Activated gamma-delta T cell treated with anti-CD3 and anti-CD28 coated beads, Interleukin-2, amount 50 U/mL, for 16 hours (primary cell): Measurements from ENCODE around the gene FGF21.

Experiments
- DNase-seq: peaks from one replicate; pipeline ENCODE4 v3.0.0-alpha.2; 2020; ENCODE audit warnings: low read depth

The FGF21 gene

DNA sequence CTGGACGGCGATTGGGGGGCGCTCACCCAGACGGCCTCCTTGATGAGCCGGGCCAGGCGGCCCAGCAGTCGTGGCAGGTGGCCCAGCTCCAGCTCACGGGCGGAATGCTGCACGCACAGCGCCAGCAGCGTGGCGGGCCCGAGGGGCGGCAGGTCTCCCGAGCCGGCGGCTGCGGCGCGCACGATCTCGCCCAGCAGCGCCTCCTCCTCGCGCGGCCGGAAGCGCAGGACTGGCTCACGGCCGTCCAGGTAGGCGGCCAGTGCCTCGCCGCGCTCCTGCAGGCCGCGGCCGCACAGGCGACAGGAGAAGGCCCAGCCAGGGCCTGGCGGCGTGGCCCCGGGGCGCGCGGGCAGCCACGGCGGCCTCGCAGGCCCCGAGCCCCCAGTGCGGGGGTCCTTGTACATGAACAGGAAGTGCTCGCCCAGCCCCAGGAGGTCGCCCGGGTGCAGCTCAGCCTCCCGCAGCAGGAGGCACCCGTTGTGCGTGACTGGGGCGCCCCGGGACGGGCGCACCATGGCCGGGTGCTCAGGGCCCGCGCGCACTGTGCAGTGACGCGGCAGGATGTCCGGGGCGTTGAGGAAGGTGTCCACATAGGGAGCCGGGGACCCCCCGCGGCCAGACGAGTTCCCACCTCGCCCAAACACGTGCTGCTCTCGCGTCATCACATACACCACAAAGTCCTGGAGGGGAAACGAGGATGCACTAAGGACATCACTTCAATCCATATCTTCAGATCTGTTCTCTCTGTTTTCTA lies 26.2 kb upstream of the FGF21 start:
- no peak for DNase-seq

DNA sequence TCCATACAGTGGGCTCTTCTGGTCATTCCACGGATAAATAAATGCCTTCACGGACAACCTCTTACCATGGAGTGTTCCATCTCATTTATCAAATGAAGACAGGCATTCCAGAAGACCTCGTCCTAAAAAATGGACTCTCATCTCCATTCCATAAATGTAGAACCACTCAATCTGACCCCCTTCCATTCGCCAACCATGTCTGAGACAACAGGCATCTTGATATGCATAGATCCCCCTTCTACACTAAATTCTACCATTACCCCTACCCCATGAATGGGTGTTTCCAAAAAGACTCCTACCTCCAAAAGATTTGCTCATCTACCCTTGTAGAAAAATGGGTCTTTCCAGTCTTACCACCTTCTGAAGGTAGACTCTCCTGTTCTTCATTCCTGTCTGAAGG lies 23.9 kb upstream of the FGF21 start:
- DNase-seq: no peak

DNA sequence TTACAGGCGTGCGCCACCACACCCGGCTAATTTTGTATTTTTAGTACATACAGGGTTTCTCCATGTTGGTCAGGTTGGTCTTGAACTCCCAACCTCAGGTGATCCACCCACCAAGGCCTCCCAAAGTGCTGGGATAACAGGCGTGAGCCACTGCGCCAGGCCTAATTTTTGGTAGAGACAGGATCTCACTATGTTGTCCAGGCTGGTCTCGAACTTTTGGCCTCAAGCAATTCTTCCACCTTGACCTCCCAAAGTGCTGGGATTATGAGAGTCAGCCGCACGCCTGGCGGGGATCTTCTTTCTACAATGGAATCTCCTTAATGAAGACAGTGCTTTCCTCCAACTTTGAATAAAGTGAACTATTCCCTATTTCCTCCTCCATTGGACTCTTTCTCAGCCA lies 20.7 kb upstream of the FGF21 start:
- no peak for DNase-seq

DNA sequence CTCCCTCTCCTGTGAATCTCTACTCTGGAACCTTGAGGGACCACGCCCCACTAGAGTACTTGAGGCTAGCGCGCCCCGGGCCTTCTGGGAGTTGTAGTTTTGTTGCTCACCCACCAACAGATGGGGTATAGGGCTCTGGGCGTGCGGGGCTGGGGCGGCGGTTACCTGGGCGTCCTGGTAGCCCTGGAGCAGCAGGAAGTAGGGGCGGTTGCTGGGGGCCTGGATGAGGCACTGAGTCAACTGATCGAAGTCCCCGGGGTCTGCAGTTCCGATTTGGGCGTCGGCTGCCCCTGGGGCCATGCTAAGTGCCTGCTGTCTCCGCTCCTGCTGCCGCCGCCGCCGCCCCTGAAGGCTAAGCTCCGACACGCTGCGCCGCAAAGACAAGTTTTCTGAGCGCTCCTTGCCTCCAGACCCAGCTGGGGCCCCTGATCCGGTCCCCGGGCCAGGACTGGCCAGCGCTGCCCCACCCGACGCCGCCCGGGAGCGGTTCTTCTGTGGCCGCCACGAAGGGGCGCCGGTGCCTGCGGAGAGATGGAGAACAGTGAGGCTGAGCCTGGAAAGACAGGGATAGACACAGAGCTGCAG lies 20.2 kb upstream of the FGF21 start:
- no peak for DNase-seq

DNA sequence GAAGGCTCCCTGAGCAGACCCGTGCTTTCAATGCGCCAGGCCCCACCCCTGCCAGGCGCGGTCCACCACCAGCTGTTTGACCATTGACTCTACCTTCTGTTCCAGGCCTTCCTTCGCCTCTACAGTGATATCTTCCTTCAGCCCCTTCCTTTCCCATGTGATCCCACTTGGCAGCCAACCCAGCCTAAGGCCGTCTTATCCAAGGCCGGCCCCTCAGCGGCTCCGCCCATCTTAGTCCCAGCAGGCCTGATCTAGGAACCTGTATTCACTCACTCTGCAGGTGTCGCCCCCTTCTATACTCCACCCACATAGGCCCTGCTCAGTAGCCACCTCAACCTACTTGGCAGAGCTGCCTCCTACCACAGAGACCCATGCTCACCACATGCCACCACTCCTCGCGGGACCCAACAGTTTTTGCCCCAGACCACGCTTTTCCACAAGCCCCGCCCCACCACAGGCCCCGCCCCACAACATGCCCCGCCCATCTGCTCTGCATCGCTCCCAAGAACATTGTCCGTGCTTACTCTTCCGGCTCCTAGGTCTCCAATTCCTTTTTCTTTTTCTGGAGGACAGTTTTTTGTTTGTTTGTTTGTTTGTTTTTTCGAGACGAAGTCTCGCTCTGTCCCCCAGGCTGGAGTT lies 17.8 kb upstream of the FGF21 start:
- DNase-seq: no peak

DNA sequence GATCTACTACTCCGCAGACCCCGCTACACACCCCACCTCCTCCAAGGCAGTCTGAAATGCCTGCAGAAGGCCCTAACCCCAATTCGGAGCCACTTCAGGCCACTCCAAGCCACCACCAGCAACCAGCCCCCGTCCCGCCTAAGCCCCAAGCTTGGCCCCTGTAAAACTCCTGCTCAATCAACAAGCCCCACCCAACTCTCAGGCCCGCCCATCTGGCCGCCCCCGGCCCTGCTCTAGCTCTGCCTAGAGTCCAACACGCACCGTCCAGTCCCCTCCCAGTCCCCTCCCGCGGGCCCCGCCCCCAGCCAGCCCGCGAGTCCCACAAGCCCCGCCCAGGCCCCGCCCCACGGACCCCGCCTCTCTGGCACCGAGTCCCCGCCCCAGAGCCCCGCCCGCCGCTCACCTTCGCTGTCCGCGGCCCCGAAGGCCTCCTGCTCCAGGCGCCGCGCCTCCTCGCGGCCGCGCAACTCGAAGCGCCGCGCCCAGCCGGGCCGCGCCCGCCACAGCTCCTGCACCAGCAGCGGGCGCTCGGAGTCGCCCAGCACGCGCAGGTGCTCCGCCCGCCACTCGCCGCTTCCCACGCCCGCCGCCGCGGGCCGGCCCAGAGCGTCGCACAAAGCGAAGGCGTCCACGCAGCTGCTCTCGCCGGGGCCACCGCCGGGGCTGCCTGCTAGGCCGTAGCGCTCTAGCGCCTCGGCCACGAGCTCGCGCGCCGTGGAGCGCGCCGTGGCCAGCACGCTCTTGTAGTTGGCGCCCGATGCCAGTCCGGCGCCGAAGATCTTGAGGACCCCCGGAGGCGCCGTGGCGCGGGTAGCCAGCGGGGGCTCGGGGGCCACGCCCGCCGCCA lies 16.5 kb upstream of the FGF21 start:
- DNase-seq: peak; percentile 87

DNA sequence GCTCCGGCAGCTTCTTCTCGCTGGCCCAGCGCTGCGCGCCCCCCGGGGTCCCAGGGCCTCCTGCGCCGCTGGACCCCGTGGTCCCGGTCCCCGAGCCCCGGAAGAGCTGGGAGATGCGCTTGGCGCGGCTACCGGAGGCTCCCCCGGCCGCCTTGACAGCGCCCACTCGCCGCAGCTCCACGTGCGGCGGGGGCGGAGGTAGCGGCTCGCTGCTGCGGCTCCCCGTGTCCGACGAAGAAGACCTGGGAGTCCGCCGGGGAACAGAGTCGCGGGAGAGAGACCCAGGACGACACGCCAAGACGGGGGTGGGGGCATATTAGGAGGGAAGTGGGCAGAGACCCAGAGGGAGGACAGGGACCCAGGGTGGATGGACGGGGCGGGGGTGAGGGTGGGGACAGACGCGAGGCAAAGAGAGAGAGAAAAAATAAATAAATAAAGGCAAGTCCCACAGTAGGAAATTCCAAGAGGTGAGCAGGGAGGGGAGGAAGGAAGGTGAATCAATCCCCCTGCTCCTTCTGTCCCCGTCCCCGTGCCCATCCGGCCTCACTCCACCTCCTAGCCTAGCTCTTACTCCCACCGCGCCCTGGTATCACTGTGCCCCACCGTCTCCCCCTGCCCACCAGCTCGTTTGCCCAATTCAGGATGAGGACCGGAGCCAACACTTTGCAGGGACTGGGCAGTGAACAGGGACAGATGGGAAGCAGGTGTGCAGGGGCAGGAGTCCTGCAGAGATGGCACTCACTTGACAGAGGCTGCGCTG lies 15.7 kb upstream of the FGF21 start:
- DNase-seq: no peak

DNA sequence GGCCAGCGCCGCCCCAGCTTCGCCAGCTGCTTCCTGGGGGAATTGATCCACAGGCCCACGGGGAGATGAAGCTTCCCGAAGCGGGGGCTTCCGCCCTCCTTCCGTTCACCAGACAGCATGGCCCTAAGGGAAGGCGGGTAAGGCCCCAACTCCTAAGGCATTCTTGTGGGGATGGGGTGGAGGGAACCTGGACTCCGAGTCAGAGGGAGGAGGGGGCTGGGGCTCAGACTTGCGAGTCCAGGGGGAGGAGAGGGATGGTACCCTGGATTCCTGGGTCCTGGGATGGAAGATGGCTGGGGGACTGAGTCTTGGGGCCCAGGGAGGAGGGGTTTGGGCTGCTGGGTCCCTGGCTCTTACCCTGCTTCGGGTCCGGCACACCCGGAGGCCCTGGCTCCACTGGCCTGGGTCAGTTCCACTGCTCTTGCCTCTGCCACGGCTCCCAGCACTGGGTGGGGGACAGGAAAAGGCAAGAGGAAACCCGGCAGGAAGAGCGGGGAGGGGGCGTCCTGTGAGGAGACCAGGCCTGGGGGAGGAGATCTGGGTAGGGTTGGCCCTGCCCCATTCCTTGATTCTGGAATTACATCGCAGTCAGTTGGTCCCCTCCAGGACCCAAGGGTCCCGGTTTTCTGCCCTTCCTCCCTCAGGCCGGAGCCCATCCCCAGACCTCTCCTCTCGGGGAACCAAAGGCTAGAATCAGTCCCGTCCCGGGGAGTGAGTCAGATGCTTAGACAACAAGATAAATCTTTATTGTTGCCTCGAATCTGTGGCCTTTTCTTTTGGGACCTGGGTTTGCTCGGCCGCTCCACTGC lies 15.0 kb upstream of the FGF21 start, which contains the start of gene RASIP1:
Gene RASIP1 (minus strand): TSS at position 447 of the 809 bp plus-strand sequence. CDS start 328 bp downstream, at position 119.
- no peak for DNase-seq

DNA sequence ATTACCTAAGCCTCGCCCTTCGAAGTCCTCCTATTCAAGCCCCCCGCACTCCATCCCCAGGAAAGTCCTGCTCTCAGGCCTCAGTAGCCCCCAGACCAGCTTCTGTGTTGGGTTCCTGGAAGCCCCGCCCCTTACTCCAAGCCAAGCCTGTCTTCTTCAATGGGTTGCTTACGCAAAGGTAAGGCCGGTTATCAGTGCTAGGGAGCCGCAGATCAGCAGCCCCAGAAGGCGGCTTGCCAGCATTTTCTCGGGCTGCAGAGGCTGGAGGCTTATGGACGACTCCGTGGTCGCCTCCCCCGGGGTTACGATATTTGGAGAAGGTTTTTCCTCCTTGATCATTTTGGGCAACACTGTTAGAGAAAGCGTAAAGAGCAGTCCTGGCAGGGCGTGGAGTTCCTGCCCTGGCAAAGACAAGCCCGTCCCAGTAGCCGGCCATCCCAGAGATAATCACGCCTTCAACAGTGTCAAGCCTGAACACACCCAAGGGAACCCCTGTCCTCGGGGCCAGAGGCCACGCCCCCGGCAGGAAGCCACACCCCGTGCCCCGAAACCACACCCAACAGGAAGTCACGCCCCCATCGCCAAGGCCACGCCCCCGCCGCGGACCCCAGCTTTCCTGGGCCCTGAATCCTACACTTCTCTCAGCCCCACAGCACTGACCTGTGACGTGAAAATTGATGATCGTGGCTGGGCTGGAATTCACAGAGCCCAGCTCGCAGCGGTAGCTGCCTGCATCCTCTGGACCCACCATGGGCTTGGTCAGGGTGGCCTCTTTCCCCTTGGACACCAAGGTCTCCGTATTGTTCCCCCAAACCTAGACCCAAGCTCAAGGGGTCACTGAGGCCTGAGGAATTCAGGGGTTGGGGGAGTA lies 14.0 kb upstream of the FGF21 start:
- DNase-seq: no peak

DNA sequence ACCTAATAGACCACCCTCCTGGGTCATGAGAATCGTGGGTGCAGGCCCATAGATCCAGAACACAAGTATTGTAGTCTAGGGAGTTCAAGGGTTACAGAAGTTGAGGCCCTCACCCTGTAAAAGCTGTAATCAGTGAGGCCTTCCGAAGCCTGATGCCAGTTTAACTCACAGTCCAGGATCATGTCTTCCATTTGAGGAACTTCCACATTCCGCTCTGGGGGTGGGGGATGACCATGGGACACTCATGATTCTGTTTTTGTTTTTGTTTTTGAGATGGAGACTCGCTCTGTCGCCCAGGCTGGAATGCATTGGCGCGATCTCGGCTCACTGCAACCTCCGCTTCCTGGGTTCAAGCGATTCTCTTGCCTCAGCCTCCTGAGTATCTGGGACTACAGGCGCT lies 13.2 kb upstream of the FGF21 start:
- DNase-seq: no peak

DNA sequence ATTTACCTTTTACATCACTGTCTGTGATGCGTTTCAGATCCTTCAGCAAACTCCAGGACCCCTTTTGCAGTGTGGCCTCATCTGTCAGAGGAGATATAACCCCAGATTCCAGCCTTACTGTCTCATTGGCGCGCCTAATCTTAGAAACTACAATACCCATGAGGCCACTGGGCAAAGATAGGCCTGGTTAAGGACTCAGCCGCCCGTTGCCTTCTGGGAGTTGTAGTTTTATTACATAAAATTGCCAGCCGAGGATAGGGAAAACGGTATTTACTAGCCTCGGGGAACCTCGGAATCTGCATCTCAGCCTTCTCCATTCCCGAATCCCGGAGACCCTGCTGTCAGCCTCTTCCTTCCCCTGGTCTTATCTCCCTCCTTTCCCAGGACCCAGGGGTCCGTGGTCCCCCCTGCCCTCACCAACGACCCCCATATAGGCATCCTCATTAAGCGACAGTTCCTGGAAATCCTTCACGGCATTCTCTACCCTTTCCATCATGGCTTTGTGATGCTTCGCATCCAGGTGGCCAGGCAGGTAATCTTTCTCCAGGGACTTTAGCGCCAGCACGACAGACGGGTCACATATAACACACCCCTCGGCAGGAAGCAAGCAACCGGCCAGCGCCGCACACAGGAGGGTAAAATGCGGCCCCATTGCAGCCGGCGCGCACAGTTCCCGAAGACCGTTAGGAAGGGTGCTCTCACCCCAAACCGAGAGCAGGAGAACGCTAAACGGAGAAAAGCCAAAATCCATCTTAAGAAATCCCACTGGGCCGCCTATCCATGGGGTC lies 9.9 kb upstream of the FGF21 start:
- peak; percentile 28 for DNase-seq

DNA sequence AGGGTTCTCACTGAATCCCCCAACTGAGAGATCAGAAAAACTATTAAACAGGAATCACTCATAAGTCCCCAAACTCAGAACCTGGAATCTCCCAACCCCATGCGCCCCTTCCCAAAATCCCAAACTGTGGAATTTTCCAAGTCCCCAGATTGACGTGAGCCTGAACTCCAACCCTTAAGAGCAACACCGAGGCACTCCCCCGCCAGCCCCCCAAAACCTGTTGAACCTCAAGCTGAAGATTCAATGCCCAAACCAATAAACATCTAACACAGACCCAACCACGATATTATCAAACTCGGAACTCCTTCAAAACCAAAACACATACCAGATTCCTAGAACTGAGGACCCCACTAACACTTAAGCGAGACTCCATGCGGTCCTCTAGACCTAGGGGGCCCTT lies 9.2 kb upstream of the FGF21 start:
- no peak for DNase-seq

DNA sequence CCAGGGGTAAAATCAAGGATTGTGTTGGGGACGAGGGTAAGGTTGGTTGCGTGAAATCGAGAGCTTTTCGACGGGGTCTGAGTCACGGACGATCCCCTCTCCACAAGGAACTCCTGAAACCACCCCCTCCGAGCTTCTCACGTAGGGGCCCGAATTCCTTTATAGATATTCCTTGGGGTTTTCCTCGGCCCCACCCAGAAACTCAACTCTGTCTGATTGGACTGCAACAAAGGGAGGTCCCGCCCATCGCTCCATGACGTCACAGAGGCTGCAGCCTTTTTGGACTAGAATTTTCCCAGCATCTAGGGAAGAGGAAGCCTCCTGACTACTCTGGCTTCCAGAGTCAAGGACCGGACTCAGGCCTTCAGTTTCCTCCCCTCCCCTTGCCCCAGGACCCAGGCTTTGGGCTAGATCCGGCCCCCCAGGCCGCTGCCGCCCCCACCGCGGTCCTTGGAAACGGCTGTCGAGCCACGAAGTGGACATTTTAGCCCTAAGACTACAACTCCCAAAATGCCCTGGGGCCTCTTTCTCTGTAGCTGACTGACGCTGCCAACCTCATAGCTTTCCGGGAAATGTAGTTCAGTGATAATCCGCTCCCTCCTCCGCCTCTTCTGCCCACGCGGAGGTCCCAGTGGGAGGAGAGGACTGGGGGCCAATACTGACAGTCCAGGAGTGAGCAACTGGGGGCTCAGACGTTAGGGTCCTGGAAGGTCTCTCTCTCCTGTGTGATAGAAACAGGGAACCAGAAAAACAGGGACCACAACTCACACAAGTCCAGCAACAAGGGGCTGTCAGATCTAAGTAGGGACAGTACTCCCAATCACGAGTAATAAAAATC lies 8.4 kb upstream of the FGF21 start, which contains the start of gene IZUMO1:
Gene IZUMO1 (minus strand): TSS at position 172 of the 838 bp plus-strand sequence. CDS start 1,050 bp downstream, outside the sequence.
- no peak for DNase-seq

DNA sequence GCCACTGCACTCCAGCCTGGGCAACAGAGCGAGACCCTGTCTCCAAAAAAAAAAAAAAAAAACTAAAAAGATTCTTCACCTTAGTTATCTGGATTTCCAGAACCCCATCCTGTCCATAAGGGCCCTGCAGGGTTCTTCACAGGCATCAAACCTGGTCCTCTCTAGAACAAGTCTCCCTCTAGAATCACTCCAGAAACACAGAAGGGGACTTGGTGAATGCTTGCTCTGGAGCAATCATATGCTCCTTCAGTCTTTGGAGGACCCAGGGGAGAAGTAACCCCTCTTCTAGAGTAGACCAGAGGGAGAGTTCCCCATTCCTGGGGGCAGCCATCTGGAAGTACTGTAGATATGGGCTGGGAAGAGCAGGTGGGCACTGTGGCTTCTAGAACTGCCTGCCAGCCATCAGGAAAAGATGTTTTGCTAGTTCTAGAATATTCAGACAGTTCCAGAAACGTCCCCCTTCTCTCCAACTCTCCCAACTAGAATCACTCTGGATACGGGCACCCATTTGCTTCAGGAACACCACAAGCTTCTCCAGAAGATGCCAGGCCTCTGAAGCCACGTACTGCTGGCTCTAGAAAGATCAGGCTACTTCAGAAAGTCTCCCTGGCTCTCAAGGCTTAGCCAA lies 5.6 kb upstream of the FGF21 start:
- DNase-seq: no peak

DNA sequence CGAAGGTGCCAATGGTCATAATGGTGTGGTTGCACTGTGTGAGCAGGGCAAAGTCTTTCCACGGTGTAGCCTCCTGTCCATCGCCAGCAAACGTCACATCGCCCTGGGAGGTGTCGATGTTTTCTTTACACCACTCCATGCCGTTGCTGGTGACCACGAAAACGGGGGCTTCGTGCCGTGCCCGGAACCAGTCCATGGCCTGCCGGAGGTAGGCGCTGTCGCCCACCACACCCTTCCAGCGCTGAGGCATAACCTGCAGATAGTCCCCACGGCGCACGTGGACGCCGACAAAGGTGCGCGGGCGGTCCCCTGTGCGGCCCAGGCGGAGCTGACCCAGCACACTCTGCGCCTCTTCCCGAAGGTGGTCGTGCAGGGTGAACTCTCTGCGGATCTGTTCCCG lies 5.0 kb upstream of the FGF21 start:
- no peak for DNase-seq

DNA sequence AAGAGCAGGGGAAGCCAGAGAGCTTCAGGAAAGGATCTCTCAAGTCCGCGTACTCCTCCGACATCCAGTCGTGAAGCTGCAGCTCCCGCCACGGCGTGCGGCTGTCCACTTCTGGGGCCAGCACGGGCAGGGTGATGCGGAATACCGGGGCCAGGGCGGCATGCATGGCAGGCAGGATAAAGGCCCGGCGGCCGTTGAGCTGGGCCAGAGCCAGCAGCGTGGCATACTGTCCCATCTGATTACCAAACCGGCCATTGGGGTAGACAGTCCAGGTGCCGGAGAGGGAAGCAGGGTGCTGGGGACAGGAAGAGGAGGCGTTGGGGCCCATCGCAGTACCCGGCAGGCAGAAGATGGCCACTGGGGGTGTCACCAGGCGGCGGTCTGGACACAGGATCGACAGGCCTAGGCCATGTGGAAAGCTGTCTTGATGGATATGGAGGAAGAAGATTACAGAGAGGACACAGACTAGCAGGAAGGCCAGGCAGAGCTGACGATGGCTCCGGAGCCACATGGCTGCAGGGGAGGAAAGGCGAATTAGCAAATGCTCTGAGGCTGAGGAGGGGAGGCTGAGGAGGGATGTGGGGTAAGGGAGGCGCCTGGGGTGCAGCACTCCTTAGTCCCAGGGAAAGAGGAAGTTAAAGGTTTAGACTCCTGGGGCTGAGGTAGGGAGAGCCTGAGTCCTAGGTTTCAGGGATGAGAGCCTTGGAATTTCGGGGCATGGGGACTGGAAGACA lies 4.4 kb upstream of the FGF21 start:
- DNase-seq: no peak
